Activated naive CD4-positive, alpha-beta T cell treated with anti-CD3 and anti-CD28 coated beads for 36 hours (primary cell): Measurements from ENCODE around the gene PEPD. TPM values are rescaled to one million over a fixed set of nuclear protein-coding genes. Genes with fewer than 3 reads are reported as not detected.

Experiments used
- CTCF ChIA-PET: fragments of 350-600 bp; sonication (Branson Sonifier 250); formaldehyde crosslinking; loops from one replicate; lab custom pipeline; 2021; ENCODE audit warnings: antibody characterized with exemption; lab: Charles Lee
- DNase-seq: peaks from one replicate; pipeline ENCODE4 v3.0.0-alpha.2; 2020
- H3K27ac Mint-ChIP-seq: one replicate; pipeline ENCODE4 v1.8.0; 2021; ENCODE audit warnings: mild to moderate bottlenecking, mixed read lengths
- H3K27me3 Mint-ChIP-seq: one replicate; pipeline ENCODE4 v1.8.0; 2021; ENCODE audit warnings: low read depth, mixed read lengths
- H3K36me3 Mint-ChIP-seq: one replicate; pipeline ENCODE4 v1.8.0; 2021; ENCODE audit warnings: low read depth, mixed read lengths
- H3K4me1 Mint-ChIP-seq: one replicate; pipeline ENCODE4 v1.8.0; 2021; ENCODE audit warnings: low read depth, mixed read lengths
- H3K4me3 Mint-ChIP-seq: one replicate; pipeline ENCODE4 v1.8.0; 2021; ENCODE audit warnings: mild to moderate bottlenecking, moderate library complexity, mixed read lengths
- H3K9me3 Mint-ChIP-seq: one replicate; pipeline ENCODE4 v1.8.0; 2021; ENCODE audit warnings: mixed read lengths
- intact Hi-C: fragments of 100-400 bp; cut with micrococcal nuclease; formaldehyde crosslinking; loops from one replicate; pipeline ENCODE4 v1.15.1; 2023
- total RNA-seq, 2 experiments: library from RNA; stranded (reverse); gene quantifications; one replicate each; pipeline ENCODE4 v1.2.3, GENCODE V29; 2021

The PEPD gene
- total RNA-seq, 2 experiments from 2014 or later, result 31.9 to 35.8 TPM

DNA sequence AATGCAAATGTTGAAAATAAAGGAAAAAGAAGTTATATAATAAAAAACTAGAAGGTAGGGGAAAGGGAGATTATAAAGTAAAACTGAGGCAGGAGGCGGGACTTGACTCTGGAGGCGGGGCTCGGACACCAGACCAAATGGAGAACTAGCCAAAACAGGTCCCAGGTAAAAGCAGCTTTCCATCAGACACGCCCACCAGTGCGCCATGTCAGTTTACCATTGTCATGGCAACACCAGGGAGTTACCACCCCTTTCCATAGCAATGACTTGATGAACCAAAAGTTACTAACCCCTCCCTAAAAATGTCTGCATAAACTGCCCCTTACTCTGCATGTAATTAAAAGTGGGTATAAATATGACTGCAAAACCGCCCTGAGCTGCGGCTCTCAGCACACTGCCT lies 70.9 kb downstream of the PEPD start:
- H3K27ac Mint-ChIP-seq, result no peak overlapping the region
- intact Hi-C loops, result no loop called here
- peaks cover 2% of the 10 kb centered on the region for H3K36me3 Mint-ChIP-seq
- no peak overlapping the region for H3K4me3 Mint-ChIP-seq
- DNase-seq, result no peak
- H3K9me3 Mint-ChIP-seq, result no peaks in the 10 kb centered on the region
- no peaks in the 10 kb centered on the region for H3K27me3 Mint-ChIP-seq
- H3K4me1 Mint-ChIP-seq, result no peaks in the 10 kb centered on the region
- CTCF ChIA-PET, result no interaction called here

DNA sequence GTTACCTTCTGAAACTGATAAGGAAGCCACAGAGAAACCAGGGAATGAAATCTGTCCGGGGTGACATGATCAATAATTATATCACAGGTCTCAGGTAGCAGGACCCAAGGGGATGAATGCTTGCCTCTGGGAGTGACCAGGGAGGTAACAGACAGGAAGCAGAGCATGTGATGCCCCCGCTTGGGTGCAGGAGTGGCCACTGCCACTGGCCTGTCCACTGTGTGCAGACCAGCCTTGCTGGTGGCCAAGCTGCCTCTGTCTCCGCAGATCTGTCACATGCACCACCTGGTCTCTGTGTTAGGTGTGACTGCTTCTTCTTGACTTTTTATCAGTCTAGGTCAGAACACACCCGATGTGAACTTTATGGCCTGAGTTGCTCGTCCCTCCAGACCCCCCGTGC lies 71.8 kb downstream of the PEPD start:
- intact Hi-C loops, result no loop called here

DNA sequence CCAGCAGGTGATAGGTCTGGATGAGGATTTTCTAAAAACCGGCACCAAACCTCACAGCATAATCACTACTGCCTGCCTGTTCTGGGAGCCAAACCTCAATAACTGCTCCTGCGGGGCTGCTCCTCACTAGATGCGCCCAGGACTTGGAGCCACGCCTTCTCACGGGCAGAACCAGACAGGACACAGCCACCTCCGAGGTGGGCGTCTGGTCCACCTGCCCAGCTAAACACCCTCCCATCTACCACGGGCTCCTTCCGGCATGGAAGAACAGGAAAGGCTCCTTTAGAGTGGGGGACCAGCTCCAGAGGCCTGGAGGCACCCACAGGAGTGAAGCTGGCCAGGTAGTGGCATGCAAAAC lies 73.5 kb downstream of the PEPD start:
- CTCF ChIA-PET, result interaction anchor here (0.9 kb wide), 1 partner anchor 322 kb away, joined by 4 read pairs; no protein-coding TSS in a partner anchor
- peaks cover 2% of the 10 kb centered on the region for H3K36me3 Mint-ChIP-seq
- no peak overlapping the region for H3K27ac Mint-ChIP-seq
- intact Hi-C loops, result no loop called here
- no peaks in the 10 kb centered on the region for H3K4me1 Mint-ChIP-seq
- DNase-seq, result no peak
- no peaks in the 10 kb centered on the region for H3K9me3 Mint-ChIP-seq
- H3K27me3 Mint-ChIP-seq, result no peaks in the 10 kb centered on the region
- H3K4me3 Mint-ChIP-seq, result no peak overlapping the region

More for the DNA sequence above, 71.8 kb downstream of the PEPD start:
- Mint-ChIP-seq H3K4me1 (no peaks in the 10 kb centered on the region), H3K36me3 (peaks cover 2% of the 10 kb centered on the region), H3K27me3 (no peaks in the 10 kb centered on the region), H3K4me3 (no peak overlapping the region), H3K9me3 (no peaks in the 10 kb centered on the region), H3K27ac (no peak overlapping the region)
- CTCF ChIA-PET, result interaction anchor here (0.6 kb wide), 1 partner anchor 78 kb away, joined by 6 read pairs; no protein-coding TSS in a partner anchor
- no peak for DNase-seq

DNA sequence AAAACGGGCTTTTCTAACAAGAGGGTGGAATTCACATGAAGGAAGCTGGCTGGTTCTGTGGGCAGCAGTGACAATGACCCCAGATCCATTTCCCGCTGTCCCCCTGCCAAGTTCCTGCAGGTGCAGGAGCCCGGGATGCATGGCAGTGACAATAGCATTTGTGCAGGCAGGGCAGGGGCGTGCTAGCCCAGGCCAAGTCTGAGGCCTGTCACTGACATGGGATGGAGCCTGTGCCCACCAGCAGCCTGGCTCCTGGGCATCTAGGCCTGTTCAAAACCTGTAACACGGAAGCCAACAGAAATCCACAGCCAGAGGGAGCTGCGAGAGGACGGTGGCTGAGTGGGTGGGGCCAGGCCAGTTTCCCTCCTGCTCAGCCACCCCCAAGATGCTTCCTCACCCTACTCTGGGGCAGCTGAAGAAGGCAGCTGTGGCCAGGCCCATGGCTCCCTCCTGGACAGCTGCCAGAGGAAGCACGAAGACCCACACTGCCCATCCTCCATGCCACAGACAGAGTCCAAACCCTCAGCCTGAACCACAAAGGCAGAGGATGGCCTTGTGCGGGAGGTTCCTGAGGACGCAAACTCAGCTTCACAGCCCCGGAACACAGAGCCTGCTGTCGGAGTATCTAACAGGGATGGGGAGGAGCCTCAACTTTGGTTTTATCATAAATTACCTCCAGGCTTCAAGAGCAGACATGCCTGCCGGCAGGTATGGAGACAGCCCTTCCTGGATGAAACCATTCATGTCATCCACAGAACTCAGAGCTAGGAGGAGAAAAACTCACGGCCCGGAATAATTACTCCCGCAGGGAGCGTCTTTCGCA lies 74.0 kb downstream of the PEPD start:
- CTCF ChIA-PET, result interaction anchor here (0.9 kb wide), 2 partner anchors 16 to 323 kb away, joined by 3 to 4 read pairs; no protein-coding TSS in a partner anchor
- Mint-ChIP-seq H3K36me3 (peaks cover 2% of the 10 kb centered on the region), H3K4me3 (no peak overlapping the region), H3K27ac (no peak overlapping the region), H3K27me3 (no peaks in the 10 kb centered on the region), H3K9me3 (no peaks in the 10 kb centered on the region), H3K4me1 (no peaks in the 10 kb centered on the region)
- intact Hi-C loops, result no loop called here
- DNase-seq, result no peak

DNA sequence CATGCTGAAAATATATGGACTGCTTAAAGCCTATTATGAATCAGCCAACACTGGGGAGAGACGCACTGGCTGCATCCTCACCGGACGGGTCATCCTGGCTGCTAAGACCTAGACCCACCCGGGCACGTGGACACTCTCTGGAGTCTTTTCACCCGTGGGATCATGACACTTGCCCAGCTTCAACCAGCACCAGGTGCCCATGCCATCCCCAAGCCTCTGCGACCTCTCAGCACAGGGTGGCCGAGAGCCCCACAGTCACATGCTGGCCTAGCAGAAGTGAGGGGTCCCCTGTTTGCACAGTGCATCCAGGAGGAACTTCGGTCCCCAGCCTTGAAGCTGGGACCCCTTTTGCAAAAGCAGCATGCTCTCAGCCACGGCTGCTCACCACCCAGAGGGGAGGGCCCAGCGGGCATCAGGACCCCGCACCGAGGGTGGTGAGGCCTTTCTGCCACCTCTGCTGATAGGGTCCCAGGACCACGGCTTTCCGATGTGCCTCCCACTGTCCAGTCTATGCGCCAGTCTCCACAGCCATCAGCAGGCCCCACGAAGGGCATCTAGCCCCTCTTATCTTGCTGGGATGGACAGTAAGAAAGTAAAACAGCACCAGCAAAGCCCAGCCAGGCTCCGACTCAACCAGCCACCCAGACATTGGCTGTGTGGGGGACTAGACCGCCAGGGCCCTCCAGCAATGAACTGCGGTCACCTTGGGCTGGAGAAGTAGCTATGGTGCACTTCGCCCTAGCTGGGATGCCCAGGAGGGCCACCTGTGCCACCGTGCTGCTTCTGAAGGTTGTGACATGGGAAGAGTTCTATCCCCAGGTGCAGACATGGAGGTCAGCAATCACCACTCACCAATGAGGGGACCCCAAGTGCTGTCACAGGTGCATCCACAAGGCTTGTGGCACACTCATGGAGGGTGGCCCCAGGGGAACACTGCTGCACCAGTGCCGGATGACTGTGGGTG lies 75.0 kb downstream of the PEPD start:
- H3K4me1 Mint-ChIP-seq, result no peaks in the 10 kb centered on the region
- H3K36me3 Mint-ChIP-seq, result peaks cover 2% of the 10 kb centered on the region
- CTCF ChIA-PET, result interaction anchor here (0.9 kb wide), 1 partner anchor 15 kb away, joined by 3 read pairs; no protein-coding TSS in a partner anchor
- H3K27ac Mint-ChIP-seq, result no peak overlapping the region
- no peaks in the 10 kb centered on the region for H3K27me3 Mint-ChIP-seq
- no peak overlapping the region for H3K4me3 Mint-ChIP-seq
- intact Hi-C loops, result no loop called here
- H3K9me3 Mint-ChIP-seq, result no peaks in the 10 kb centered on the region
- DNase-seq, result no peak

DNA sequence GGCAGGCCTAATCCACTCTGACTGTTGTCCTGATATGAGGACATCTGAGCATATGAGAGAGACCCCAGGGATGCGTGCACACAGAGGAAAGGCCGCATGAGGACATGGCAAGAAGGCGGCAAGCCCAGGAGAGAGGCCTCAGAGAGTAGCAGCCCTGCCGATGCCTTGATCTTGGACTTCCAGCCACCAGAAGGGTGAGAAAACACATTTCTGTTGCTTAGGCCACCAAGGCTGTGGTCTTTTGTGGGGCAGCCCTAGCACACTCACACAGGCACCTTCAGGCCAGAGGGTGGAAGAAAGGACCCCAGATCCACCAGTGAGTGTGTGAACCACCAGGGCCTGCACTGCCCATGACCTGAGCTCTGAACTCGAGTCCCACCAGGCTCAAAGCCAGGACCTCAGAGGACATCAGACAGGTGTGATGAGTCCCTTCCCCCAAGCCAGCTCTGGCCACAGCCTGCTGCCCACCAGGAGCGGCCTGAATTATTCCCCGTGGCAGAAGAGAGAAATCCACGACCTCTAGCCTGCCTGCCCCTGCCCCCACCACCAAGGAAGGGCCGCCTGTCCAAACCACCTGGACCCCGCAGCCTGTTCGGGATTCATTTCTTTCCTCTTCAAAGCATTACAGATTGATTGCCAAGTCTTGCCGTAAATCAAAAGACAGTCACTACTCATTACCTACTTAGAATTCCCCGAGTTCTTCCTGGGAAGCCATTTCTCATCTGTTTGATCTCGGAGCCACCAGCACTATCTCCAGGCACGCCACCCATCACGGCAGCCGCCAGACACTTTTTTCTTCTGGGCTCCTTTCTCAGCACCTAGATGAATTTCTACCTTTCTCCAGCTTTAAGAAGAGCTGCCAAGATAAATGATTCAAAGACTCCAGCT lies 75.9 kb downstream of the PEPD start:
- CTCF ChIA-PET, result no interaction called here
- Mint-ChIP-seq H3K27me3 (no peaks in the 10 kb centered on the region), H3K4me1 (no peaks in the 10 kb centered on the region)

DNA sequence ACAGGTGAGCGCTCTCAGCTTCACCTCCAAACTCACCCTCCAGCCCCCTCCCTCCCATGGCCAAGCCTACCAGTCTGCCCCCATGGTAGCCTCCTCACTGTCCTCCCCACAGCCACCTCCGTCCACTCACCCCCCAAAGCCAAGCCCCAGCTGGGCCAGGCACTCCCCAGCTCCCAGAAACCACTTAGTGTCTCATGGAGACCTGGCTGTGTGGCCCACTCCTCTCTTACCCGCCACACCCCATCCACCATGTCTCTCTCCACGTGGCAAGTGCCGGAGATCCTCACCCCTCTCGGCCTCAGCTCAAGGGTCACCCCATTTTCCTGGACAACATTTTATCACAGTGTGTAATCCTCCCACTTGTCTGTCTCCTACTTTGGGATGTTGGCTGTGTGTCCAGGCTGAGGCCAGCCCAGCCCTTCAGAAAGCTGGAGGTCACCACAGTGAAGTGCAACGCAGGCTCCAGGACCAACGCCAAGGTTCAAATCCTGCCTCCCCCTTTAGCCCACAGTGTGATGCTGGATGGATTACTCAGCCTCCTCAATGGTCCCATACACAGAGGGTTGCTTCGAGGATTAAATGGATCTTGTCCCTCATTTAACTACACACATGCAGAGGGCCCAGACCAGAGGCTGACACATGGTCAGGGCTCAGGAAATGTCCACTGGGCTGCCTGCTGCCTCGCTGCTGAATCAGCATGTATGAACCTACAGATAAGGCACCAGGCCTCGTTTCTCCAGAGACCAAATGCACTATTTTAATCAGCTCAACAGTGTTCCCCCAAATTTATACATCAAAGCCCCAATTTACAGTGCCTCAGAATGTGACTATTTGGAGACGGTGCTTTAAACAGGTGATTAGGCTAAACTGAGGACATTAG lies 76.8 kb downstream of the PEPD start:
- Mint-ChIP-seq H3K36me3 (no peaks in the 10 kb centered on the region), H3K27ac (no peak overlapping the region), H3K4me1 (no peaks in the 10 kb centered on the region), H3K4me3 (no peak overlapping the region), H3K9me3 (no peaks in the 10 kb centered on the region), H3K27me3 (no peaks in the 10 kb centered on the region)
- intact Hi-C loops, result no loop called here
- CTCF ChIA-PET, result no interaction called here
- no peak for DNase-seq

More for the DNA sequence above, 75.9 kb downstream of the PEPD start:
- intact Hi-C loops, result no loop called here
- no peaks in the 10 kb centered on the region for H3K9me3 Mint-ChIP-seq
- DNase-seq, result no peak
- H3K27ac Mint-ChIP-seq, result no peak overlapping the region
- peaks cover 2% of the 10 kb centered on the region for H3K36me3 Mint-ChIP-seq
- H3K4me3 Mint-ChIP-seq, result no peak overlapping the region

DNA sequence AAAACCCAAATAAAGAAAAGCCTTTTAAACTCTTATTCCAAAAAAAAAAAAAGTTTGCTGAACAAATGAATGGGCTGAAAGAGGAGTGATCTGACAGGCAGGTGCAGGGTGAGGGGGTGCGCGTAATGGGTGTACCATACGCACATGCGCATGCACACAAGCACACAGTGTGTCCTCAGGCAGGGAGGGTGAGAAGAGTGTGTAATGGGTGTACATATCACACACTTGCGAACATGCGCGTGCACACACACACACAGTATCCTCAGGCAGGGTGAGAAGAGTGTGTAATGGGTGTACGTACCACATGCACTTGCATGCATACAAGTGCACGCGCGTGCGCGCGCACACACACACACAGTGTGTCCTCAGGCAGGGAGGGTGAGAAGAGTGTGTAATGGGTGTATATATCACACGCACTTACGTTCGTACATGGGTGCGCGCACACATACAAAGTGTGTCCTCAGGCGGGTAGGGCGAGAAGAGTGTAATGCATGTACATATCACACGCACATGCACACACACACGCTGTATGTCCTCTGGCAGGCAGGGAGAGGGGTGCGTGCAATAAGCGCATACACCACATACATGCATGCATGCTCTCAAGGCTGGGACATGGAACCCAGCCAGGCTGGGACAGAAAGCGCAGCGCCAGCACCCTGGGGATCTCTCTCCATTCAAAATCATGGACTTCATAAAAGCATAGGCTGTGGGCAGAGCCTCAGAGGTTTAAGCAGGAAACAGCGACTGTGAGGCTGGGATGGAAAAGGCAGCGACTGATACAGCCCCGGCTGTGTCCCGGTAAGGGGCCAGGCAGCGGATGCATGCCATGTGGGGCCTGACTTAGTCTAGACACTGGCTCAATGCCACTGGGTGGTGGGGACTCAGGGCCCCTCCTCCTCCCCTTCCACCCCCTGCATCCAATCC lies 77.7 kb downstream of the PEPD start:
- Mint-ChIP-seq H3K27ac (no peak overlapping the region), H3K4me3 (no peak overlapping the region), H3K9me3 (no peaks in the 10 kb centered on the region), H3K4me1 (no peaks in the 10 kb centered on the region), H3K36me3 (no peaks in the 10 kb centered on the region), H3K27me3 (no peaks in the 10 kb centered on the region)
- no peak for DNase-seq
- intact Hi-C loops, result no loop called here
- CTCF ChIA-PET, result no interaction called here

DNA sequence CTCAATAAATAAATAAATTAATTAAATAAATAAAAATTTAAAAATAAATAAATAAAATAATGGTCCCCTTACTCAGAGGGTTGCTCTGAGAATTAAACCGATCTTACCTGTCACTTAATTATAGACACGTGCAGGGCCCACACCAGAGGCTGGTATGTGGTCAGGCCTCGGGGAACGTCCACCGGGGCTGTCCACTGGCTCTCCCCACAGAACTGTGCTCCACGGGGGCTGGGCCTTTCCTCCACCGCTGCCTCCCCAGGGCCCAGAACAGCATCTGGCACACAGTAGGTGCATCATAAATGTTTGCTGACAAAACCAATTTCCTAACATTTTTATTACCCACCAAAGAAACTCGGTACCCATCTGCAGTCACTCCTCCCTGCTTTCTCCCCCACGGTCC lies 78.9 kb downstream of the PEPD start:
- Mint-ChIP-seq H3K27me3 (no peaks in the 10 kb centered on the region), H3K4me1 (no peaks in the 10 kb centered on the region)
- intact Hi-C loops, result no loop called here

DNA sequence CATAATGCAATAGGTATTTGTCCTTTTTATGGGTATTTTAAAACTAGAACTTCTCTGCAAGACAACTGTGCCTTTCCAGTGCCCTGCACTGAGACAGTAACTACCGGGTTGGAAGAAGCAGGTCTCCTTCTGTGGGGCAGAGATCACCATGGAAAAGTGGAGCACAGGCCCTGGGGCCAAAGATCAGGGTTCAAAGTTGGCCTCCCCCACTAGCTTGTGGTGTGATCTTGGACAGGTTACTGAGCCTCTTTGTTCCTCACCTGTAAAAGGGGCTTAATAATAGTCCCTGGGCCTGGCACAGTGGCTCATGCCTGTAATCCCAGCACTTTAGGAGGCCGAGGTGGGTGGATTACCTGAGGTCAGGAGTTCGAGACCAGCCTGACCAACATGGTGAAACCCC lies 79.8 kb downstream of the PEPD start:
- no peaks in the 10 kb centered on the region for H3K27me3 Mint-ChIP-seq
- H3K4me1 Mint-ChIP-seq, result no peaks in the 10 kb centered on the region
- no peak overlapping the region for H3K4me3 Mint-ChIP-seq
- H3K36me3 Mint-ChIP-seq, result no peaks in the 10 kb centered on the region
- DNase-seq, result no peak
- H3K27ac Mint-ChIP-seq, result no peak overlapping the region
- CTCF ChIA-PET, result no interaction called here
- H3K9me3 Mint-ChIP-seq, result no peaks in the 10 kb centered on the region
- intact Hi-C loops, result no loop called here

More for the DNA sequence above, 78.9 kb downstream of the PEPD start:
- Mint-ChIP-seq H3K9me3 (no peaks in the 10 kb centered on the region), H3K4me3 (no peak overlapping the region), H3K36me3 (no peaks in the 10 kb centered on the region), H3K27ac (no peak overlapping the region)
- no peak for DNase-seq
- CTCF ChIA-PET, result interaction anchor here (0.7 kb wide), 1 partner anchor 12 kb away, joined by 3 read pairs; no protein-coding TSS in a partner anchor
